HEK293 (cell line): ENCODE measurements around the gene HDAC1.

ENCODE experiments used
- CTCF ChIA-PET: fragments of 350-600 bp; formaldehyde crosslinking; extraction: SDS; loops from one replicate; lab custom pipeline; 2021; ENCODE audit warnings: antibody characterized with exemption; lab: Yijun Ruan, JAX
- POLR2A ChIA-PET: fragments of 300-600 bp; formaldehyde crosslinking; extraction: SDS; loops from one replicate; lab custom pipeline; 2020; ENCODE audit warnings: antibody characterized with exemption, inconsistent platforms; lab: Yijun Ruan, JAX
- H3K27ac ChIP-seq: fragments of 200-500 bp; sonication (Bioruptor generic); 2 replicates; pipeline ENCODE4 v1.5.1; 2014; ENCODE audit warnings: low read depth, low read length, control low read depth, inconsistent platforms; ENCODE audit errors: extremely low read depth
- H3K36me3 ChIP-seq, 2 experiments: fragments of 200-500 bp in 1 of 2; sonication (Bioruptor generic) in 1 of 2; 1 replicate in 1 of 2; 2 replicates in 1 of 2; pipeline ENCODE4 v1.5.1; 2014 to 2017; ENCODE audit warnings: inconsistent platforms in 2 of 2, low read length in 2 of 2; ENCODE audit not compliant: control insufficient read depth in 2 of 2, insufficient read depth in 1 of 2
- H3K4me1 ChIP-seq: fragments of 200-500 bp; sonication (Bioruptor generic); 2 replicates; pipeline ENCODE4 v1.5.1; 2014; ENCODE audit warnings: mild to moderate bottlenecking, low read length, inconsistent platforms; ENCODE audit not compliant: control insufficient read depth, insufficient read depth
- H3K4me3 ChIP-seq: 2 replicates; pipeline ENCODE4 v1.5.1; 2011; ENCODE audit warnings: low read depth, mild to moderate bottlenecking, control low read depth, low read length, moderate library complexity
- H3K9me3 ChIP-seq: fragments of 200-500 bp; sonication (Bioruptor generic); 2 replicates; pipeline ENCODE4 v1.5.1; 2014; ENCODE audit warnings: low read depth, low read length, inconsistent platforms; ENCODE audit not compliant: control insufficient read depth, insufficient read depth
- YY1 ChIP-seq: fragments of 450-650 bp; formaldehyde crosslinking; IDR thresholded peaks from 2 replicates; pipeline ENCODE4 v1.5.1; 2018; ENCODE audit warnings: missing biosample characterization, missing genetic modification characterization
- ZBTB21 ChIP-seq: fragments of 450-650 bp; formaldehyde crosslinking; IDR thresholded peaks from 2 replicates; pipeline ENCODE4 v1.5.1; 2017; ENCODE audit warnings: missing biosample characterization, missing genetic modification characterization
- ZEB2 ChIP-seq: fragments of 450-650 bp; formaldehyde crosslinking; IDR thresholded peaks from 2 replicates; pipeline ENCODE4 v1.5.1; 2016; ENCODE audit warnings: missing biosample characterization, missing genetic modification characterization
- ZNF169 ChIP-seq: fragments of 450-650 bp; formaldehyde crosslinking; IDR thresholded peaks from 2 replicates; pipeline ENCODE4 v1.5.1; 2016; ENCODE audit warnings: missing biosample characterization, missing genetic modification characterization
- ZNF221 ChIP-seq: fragments of 450-650 bp; formaldehyde crosslinking; IDR thresholded peaks from 2 replicates; pipeline ENCODE4 v1.5.1; 2017; ENCODE audit warnings: missing biosample characterization, missing genetic modification characterization, borderline replicate concordance
- ZNF266 ChIP-seq: fragments of 450-650 bp; formaldehyde crosslinking; IDR thresholded peaks from 2 replicates; pipeline ENCODE4 v1.5.1; 2016; ENCODE audit warnings: missing biosample characterization, missing genetic modification characterization, low read depth
- ZNF292 ChIP-seq: fragments of 450-650 bp; formaldehyde crosslinking; IDR thresholded peaks from 2 replicates; pipeline ENCODE4 v1.5.1; 2016; ENCODE audit warnings: low read depth, missing biosample characterization, missing genetic modification characterization, borderline replicate concordance
- ZNF341 ChIP-seq: fragments of 450-650 bp; formaldehyde crosslinking; IDR thresholded peaks from 2 replicates; pipeline ENCODE4; 2016; ENCODE audit warnings: low read depth, missing biosample characterization, missing genetic modification characterization
- ZNF350 ChIP-seq: fragments of 450-650 bp; formaldehyde crosslinking; IDR thresholded peaks from 2 replicates; pipeline ENCODE4 v1.5.0; 2017; ENCODE audit warnings: missing biosample characterization, mild to moderate bottlenecking, missing genetic modification characterization
- ZNF354C ChIP-seq: fragments of 450-650 bp; formaldehyde crosslinking; IDR thresholded peaks from 2 replicates; pipeline ENCODE4 v1.5.1; 2016; ENCODE audit warnings: missing biosample characterization, missing genetic modification characterization, low read depth, borderline replicate concordance
- ZNF37A ChIP-seq: fragments of 450-650 bp; IDR thresholded peaks from 2 replicates; pipeline ENCODE4 v1.5.1; 2018; ENCODE audit warnings: missing biosample characterization, missing genetic modification characterization
- ZNF548 ChIP-seq: fragments of 450-650 bp; formaldehyde crosslinking; IDR thresholded peaks from 2 replicates; pipeline ENCODE4 v1.5.1; 2016; ENCODE audit warnings: missing biosample characterization, missing genetic modification characterization
- ZNF596 ChIP-seq: fragments of 450-650 bp; IDR thresholded peaks from 2 replicates; pipeline ENCODE4 v1.5.0; 2018; ENCODE audit warnings: missing biosample characterization, mild to moderate bottlenecking, missing genetic modification characterization, moderate library complexity
- ZNF600 ChIP-seq: fragments of 450-650 bp; formaldehyde crosslinking; IDR thresholded peaks from 2 replicates; pipeline ENCODE4 v1.5.1; 2016; ENCODE audit warnings: missing biosample characterization, missing genetic modification characterization
- ZNF660 ChIP-seq: fragments of 450-650 bp; IDR thresholded peaks from 2 replicates; pipeline ENCODE4 v1.5.1; 2018; ENCODE audit warnings: missing biosample characterization, mild to moderate bottlenecking, missing genetic modification characterization
- ZNF670 ChIP-seq: fragments of 450-650 bp; formaldehyde crosslinking; IDR thresholded peaks from 2 replicates; pipeline ENCODE4 v1.5.1; 2016; ENCODE audit warnings: missing biosample characterization, missing genetic modification characterization, low read depth
- ZNF76 ChIP-seq: fragments of 450-650 bp; formaldehyde crosslinking; IDR thresholded peaks from 2 replicates; pipeline ENCODE4; 2016; ENCODE audit warnings: low read depth, missing biosample characterization, missing genetic modification characterization, borderline replicate concordance
- ZNF791 ChIP-seq: fragments of 450-650 bp; formaldehyde crosslinking; IDR thresholded peaks from 2 replicates; pipeline ENCODE4 v1.5.1; 2016; ENCODE audit warnings: missing biosample characterization, missing genetic modification characterization
- TF ChIP-seq, protein P1 (sequence below): fragments of 450-650 bp; formaldehyde crosslinking; IDR thresholded peaks from 2 replicates; pipeline ENCODE4 v1.5.1; 2016; ENCODE audit warnings: missing biosample characterization, missing genetic modification characterization
- TF ChIP-seq, protein P2 (sequence below): fragments of 450-650 bp; formaldehyde crosslinking; IDR thresholded peaks from 2 replicates; pipeline ENCODE4 v1.5.0; 2017; ENCODE audit warnings: missing biosample characterization, missing genetic modification characterization, borderline replicate concordance
- TF ChIP-seq, protein P3 (sequence below): fragments of 450-650 bp; formaldehyde crosslinking; IDR thresholded peaks from 2 replicates; pipeline ENCODE4 v1.5.1; 2016; ENCODE audit warnings: missing biosample characterization, missing genetic modification characterization
- TF ChIP-seq, protein P4 (sequence below): fragments of 450-650 bp; formaldehyde crosslinking; IDR thresholded peaks from 2 replicates; pipeline ENCODE4 v1.5.1; 2017; ENCODE audit warnings: missing biosample characterization, missing genetic modification characterization
- TF ChIP-seq, protein P5 (sequence below): fragments of 450-650 bp; formaldehyde crosslinking; IDR thresholded peaks from 2 replicates; pipeline ENCODE4 v1.5.1; 2016; ENCODE audit warnings: missing biosample characterization, missing genetic modification characterization
- TF ChIP-seq, protein P6 (sequence below): fragments of 450-650 bp; formaldehyde crosslinking; IDR thresholded peaks from 2 replicates; pipeline ENCODE4 v1.5.1; 2016; ENCODE audit warnings: missing biosample characterization, missing genetic modification characterization

Gene HDAC1

DNA sequence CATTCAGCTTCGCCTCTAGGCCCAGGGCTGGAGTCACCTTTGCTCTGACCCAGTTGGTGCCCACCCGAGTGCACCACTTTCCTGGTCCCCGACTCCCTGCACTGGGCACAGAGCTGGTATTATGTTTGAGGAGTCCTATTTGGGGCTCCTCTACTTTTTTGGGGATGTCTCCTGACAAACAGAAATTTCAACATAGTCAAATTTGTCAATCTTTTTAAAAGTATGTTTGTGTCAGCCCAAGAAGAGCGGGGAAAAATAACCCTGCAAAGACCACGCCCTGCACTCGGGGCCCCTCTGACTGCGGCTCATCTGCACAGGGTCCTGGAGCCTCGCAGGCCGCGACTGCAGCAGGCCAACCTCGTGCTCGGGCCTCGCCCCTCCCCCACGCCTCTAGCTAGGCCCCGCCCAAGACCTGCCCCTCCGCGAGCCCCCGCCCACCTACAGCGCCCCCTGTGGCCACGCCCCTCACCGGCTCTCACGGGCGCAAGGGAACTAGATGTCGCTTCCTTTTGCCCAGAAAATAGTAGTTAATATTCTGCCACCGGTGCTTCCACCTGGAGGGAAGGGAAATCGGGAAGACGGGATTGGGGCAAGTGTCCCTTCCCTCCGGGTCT, 59.0 kb downstream of the HDAC1 start (continued):
- TF ChIP-seq, protein P1, sequence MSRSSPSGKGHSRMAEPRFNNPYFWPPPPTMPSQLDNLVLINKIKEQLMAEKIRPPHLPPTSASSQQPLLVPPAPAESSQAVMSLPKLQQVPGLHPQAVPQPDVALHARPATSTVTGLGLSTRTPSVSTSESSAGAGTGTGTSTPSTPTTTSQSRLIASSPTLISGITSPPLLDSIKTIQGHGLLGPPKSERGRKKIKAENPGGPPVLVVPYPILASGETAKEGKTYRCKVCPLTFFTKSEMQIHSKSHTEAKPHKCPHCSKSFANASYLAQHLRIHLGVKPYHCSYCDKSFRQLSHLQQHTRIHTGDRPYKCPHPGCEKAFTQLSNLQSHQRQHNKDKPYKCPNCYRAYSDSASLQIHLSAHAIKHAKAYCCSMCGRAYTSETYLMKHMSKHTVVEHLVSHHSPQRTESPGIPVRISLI: no peak
- TF ChIP-seq ZNF341 (no peak), ZNF354C (tag by site-specific recombination) (no peak), ZNF221 (tag by site-specific recombination) (no peak), ZNF548 (tag by site-specific recombination) (no peak), YY1 (tag by site-specific recombination) (0 out of 2 replicates have a peak, but pooled peaks have one; percentile 28), ZNF37A (tag by site-specific recombination) (no peak; the same call in 1 of the 2 replicates)
- TF ChIP-seq, protein P2, sequence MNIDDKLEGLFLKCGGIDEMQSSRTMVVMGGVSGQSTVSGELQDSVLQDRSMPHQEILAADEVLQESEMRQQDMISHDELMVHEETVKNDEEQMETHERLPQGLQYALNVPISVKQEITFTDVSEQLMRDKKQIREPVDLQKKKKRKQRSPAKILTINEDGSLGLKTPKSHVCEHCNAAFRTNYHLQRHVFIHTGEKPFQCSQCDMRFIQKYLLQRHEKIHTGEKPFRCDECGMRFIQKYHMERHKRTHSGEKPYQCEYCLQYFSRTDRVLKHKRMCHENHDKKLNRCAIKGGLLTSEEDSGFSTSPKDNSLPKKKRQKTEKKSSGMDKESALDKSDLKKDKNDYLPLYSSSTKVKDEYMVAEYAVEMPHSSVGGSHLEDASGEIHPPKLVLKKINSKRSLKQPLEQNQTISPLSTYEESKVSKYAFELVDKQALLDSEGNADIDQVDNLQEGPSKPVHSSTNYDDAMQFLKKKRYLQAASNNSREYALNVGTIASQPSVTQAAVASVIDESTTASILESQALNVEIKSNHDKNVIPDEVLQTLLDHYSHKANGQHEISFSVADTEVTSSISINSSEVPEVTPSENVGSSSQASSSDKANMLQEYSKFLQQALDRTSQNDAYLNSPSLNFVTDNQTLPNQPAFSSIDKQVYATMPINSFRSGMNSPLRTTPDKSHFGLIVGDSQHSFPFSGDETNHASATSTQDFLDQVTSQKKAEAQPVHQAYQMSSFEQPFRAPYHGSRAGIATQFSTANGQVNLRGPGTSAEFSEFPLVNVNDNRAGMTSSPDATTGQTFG (tag by site-specific recombination): no peak
- TF ChIP-seq, protein P3, sequence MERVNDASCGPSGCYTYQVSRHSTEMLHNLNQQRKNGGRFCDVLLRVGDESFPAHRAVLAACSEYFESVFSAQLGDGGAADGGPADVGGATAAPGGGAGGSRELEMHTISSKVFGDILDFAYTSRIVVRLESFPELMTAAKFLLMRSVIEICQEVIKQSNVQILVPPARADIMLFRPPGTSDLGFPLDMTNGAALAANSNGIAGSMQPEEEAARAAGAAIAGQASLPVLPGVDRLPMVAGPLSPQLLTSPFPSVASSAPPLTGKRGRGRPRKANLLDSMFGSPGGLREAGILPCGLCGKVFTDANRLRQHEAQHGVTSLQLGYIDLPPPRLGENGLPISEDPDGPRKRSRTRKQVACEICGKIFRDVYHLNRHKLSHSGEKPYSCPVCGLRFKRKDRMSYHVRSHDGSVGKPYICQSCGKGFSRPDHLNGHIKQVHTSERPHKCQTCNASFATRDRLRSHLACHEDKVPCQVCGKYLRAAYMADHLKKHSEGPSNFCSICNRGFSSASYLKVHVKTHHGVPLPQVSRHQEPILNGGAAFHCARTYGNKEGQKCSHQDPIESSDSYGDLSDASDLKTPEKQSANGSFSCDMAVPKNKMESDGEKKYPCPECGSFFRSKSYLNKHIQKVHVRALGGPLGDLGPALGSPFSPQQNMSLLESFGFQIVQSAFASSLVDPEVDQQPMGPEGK (tag by site-specific recombination): peak; percentile 89
- TF ChIP-seq, all 188 proteins: peak for 25

DNA sequence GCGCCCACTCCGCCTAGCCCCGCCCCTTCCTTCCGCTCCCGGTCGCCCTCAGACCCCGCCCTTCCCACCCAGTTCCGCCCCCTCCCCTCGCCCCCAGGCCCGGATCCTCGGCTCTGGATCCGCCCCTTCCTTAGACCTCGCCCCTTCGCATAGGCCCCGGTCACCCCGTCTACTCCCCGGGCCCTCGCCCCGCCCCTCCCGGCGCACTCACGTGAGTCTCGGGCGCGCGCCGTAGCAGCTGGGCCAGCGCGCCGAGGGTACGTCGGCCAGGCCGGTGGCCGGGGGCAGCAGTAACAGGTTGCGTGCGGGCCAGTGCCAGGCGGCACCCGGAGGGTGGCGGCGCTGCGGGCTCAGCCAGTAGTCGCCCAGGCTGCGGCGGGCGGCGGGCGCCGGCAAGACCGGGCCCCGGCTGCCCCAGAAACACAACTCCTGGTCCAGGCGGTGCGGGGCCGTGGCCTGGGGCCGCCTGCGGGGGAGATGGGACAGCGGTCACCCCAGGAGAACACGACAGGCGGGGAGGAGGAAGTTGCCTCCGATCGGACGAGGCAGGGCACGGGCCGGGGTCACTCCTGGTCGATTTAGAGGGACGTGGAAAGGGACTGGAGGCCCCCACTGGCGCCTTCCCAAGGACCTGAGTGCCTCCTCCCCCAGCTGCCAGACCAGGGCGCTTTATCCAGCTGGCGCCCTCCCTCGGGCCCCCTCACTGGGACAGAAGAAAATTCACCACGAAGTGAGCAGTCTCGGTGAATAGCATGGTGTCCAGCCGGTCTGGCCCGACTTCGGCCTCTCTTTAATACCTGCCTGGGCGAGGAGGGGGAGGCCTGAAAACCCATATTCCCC, 59.7 kb downstream of the HDAC1 start:
- peak overlapping the region; percentile 95 for H3K27ac ChIP-seq
- H3K9me3 ChIP-seq: no peaks in the 10 kb centered on the region
- peaks cover 0 to 30% of the 10 kb centered on the region in 2 experiments; a peak in 2 of 3 replicates for H3K36me3 ChIP-seq
- CTCF ChIA-PET: interaction anchor here (0.7 to 1.9 kb wide), 7 partner anchors 8 to 136 kb away, joined by 3 to 6 read pairs (median 3); no protein-coding TSS in a partner anchor
- peaks cover 7% of the 10 kb centered on the region; the same call in 1 of the 2 replicates for H3K4me1 ChIP-seq
- peak overlapping the region; percentile 75 for H3K4me3 ChIP-seq
- POLR2A ChIA-PET: interaction anchor here (0.6 to 5.7 kb wide), 4 partner anchors 10 to 146 kb away, joined by 3 to 100 read pairs (median 6); partner anchors contain the start of genes BSDC1, IQCC and MARCKSL1
- 0 out of 2 replicates have a peak, but pooled peaks have one; percentile 12 for TF ChIP-seq ZNF596 (tag by site-specific recombination)
- no peak for TF ChIP-seq ZNF670
- no peak for TF ChIP-seq ZNF292 (tag by site-specific recombination)
- TF ChIP-seq ZNF350 (tag by site-specific recombination): no peak
- no peak for TF ChIP-seq ZNF169 (tag by site-specific recombination)
- TF ChIP-seq, protein P4, sequence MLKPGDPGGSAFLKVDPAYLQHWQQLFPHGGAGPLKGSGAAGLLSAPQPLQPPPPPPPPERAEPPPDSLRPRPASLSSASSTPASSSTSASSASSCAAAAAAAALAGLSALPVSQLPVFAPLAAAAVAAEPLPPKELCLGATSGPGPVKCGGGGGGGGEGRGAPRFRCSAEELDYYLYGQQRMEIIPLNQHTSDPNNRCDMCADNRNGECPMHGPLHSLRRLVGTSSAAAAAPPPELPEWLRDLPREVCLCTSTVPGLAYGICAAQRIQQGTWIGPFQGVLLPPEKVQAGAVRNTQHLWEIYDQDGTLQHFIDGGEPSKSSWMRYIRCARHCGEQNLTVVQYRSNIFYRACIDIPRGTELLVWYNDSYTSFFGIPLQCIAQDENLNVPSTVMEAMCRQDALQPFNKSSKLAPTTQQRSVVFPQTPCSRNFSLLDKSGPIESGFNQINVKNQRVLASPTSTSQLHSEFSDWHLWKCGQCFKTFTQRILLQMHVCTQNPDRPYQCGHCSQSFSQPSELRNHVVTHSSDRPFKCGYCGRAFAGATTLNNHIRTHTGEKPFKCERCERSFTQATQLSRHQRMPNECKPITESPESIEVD (tag by site-specific recombination): no peak
- no peak for TF ChIP-seq ZNF791 (tag by site-specific recombination)
- TF ChIP-seq ZNF266: 0 out of 2 replicates have a peak, but pooled peaks have one; percentile 17
- 0 out of 2 replicates have a peak, but pooled peaks have one; percentile 1 for TF ChIP-seq ZNF76 (tag by site-specific recombination)
- TF ChIP-seq ZNF600 (tag by site-specific recombination): peak; percentile 58
- TF ChIP-seq, protein P5, sequence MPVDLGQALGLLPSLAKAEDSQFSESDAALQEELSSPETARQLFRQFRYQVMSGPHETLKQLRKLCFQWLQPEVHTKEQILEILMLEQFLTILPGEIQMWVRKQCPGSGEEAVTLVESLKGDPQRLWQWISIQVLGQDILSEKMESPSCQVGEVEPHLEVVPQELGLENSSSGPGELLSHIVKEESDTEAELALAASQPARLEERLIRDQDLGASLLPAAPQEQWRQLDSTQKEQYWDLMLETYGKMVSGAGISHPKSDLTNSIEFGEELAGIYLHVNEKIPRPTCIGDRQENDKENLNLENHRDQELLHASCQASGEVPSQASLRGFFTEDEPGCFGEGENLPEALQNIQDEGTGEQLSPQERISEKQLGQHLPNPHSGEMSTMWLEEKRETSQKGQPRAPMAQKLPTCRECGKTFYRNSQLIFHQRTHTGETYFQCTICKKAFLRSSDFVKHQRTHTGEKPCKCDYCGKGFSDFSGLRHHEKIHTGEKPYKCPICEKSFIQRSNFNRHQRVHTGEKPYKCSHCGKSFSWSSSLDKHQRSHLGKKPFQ: no peak
- peak; percentile 75 for TF ChIP-seq ZNF660 (tag by site-specific recombination)
- TF ChIP-seq ZBTB21 (tag by site-specific recombination): no peak
- TF ChIP-seq, protein P6, sequence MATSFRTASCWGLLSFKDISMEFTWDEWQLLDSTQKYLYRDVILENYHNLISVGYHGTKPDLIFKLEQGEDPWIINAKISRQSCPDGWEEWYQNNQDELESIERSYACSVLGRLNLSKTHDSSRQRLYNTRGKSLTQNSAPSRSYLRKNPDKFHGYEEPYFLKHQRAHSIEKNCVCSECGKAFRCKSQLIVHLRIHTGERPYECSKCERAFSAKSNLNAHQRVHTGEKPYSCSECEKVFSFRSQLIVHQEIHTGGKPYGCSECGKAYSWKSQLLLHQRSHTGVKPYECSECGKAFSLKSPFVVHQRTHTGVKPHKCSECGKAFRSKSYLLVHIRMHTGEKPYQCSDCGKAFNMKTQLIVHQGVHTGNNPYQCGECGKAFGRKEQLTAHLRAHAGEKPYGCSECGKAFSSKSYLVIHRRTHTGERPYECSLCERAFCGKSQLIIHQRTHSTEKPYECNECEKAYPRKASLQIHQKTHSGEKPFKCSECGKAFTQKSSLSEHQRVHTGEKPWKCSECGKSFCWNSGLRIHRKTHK (tag by site-specific recombination): no peak
- TF ChIP-seq ZEB2 (tag by site-specific recombination): no peak
